ENCODE data around the gene OR5V1. TPM values are rescaled to one million over a fixed set of nuclear protein-coding genes. Genes with fewer than 3 reads are reported as not detected.

OR5V1 gene
- total and polyA plus RNA-seq, 2 experiments from 2014 or later: not detected

- no peak for ATAC-seq
- H3K4me3 Mint-ChIP-seq: no peak overlapping the region
Observed at GRCh38 chr6:29345380-29345779, 23.3 kb downstream of the OR5V1 start.

More at GRCh38 chr6:29345380-29345779, 23.3 kb downstream of the OR5V1 start:
- no peak overlapping the region for H3K27ac Mint-ChIP-seq
- no peaks in the 10 kb centered on the region for H3K36me3 Mint-ChIP-seq (ENCODE audit: low read depth)
- Histone ChIP-seq H3K4me2 (no peak overlapping the region), H3F3A (replicated peaks; ENCODE audit: low read depth) (no peaks in the 10 kb centered on the region), H3K4me3 (no peak overlapping the region), H3K9me2 (ENCODE audit: insufficient read depth) (no peaks in the 10 kb centered on the region), H3K4me1 (ENCODE audit: insufficient read depth) (no peaks in the 10 kb centered on the region), H3K36me3 (ENCODE audit: insufficient read depth) (no peaks in the 10 kb centered on the region), H3K27me3 (ENCODE audit: insufficient read depth) (no peaks in the 10 kb centered on the region), H3K27ac (ENCODE audit: low read depth) (no peak overlapping the region), H4K20me1 (replicated peaks; ENCODE audit: insufficient read depth) (no peaks in the 10 kb centered on the region), H3K79me2 (replicated peaks; ENCODE audit: insufficient read depth) (no peaks in the 10 kb centered on the region), H2AFZ (no peak overlapping the region)
- no peak for DNase-seq (ENCODE audit: low spot score)
- no peaks in the 10 kb centered on the region for H3K4me1 Mint-ChIP-seq
- no peaks in the 10 kb centered on the region for H3K9me3 Mint-ChIP-seq
- TF ChIP-seq EZH2phosphoT487 (IDR thresholded peaks at IDR 0.05; ENCODE audit: unreplicated experiment): no peak
- TF ChIP-seq REST (IDR thresholded peaks at IDR 0.05; ENCODE audit: unreplicated experiment): no peak
- no peak for TF ChIP-seq EZH2 (IDR thresholded peaks at IDR 0.05; ENCODE audit: low read depth, unreplicated experiment)
- TF ChIP-seq CTCF (conservative IDR thresholded peaks at IDR 0.05; ENCODE audit: low read depth in 2 of 2): no peak
- no peak for TF ChIP-seq POLR2AphosphoS5 (IDR thresholded peaks at IDR 0.05; ENCODE audit: low read depth)
- TF ChIP-seq ZNF331 (CRISPR knock-in tag; IDR thresholded peaks at IDR 0.05; ENCODE audit: low read depth): no peak
- no peaks in the 10 kb centered on the region for H3K27me3 Mint-ChIP-seq (ENCODE audit: insufficient read depth, low read depth, poor library complexity)
